ENCODE results near the gene PIP4K2A. TPM values are rescaled to one million over a fixed set of nuclear protein-coding genes. Genes with fewer than 3 reads are reported as not detected.

PIP4K2A gene
- total RNA-seq, 2 donors from 2014 or later = 167 to 205 TPM

- H3K9me3 ChIP-seq (ENCODE audit: control insufficient read depth, low read length, poor library complexity, severe bottlenecking) = no peaks in the 10 kb centered on the region
- peaks cover 68% of the 10 kb centered on the region for H3K4me1 Mint-ChIP-seq
- H3K27me3 Mint-ChIP-seq = no peaks in the 10 kb centered on the region
- H3K4me3 Mint-ChIP-seq = peak overlapping the region; percentile 89
- ATAC-seq (peak; percentile 77), DNase-seq (peak in 2 of 3 donors; percentile 17 to 38)
- peak overlapping the region; percentile 95 for H3K27ac Mint-ChIP-seq
- H3K36me3 Mint-ChIP-seq (ENCODE audit: low read depth) = no peaks in the 10 kb centered on the region
Measured at GRCh38 chr10:22682237-22683139, 31.9 kb downstream of the PIP4K2A start.

GRCh38 chr10:22681783-22682183, 32.6 kb downstream of the PIP4K2A start:
- no peaks in the 10 kb centered on the region for H3K9me3 ChIP-seq (ENCODE audit: control insufficient read depth, low read length, poor library complexity, severe bottlenecking)
- no peaks in the 10 kb centered on the region for H3K36me3 Mint-ChIP-seq (ENCODE audit: low read depth)
- peak overlapping the region; percentile 95 for H3K27ac Mint-ChIP-seq
- H3K4me3 Mint-ChIP-seq = peak overlapping the region; percentile 89
- peak; percentile 73 for ATAC-seq
- peaks cover 68% of the 10 kb centered on the region for H3K4me1 Mint-ChIP-seq
- DNase-seq = peak in 1 of 3 donors; percentile 36
- H3K27me3 Mint-ChIP-seq = no peaks in the 10 kb centered on the region

GRCh38 chr10:22681301-22681700, 33.1 kb downstream of the PIP4K2A start:
- H3K27ac Mint-ChIP-seq = peak overlapping the region; percentile 95
- H3K4me1 Mint-ChIP-seq = peaks cover 72% of the 10 kb centered on the region
- H3K27me3 Mint-ChIP-seq = no peaks in the 10 kb centered on the region
- H3K36me3 Mint-ChIP-seq (ENCODE audit: low read depth) = no peaks in the 10 kb centered on the region
- ATAC-seq (no peak), DNase-seq (no peak)
- H3K4me3 Mint-ChIP-seq = peak overlapping the region; percentile 31
- no peaks in the 10 kb centered on the region for H3K9me3 ChIP-seq (ENCODE audit: control insufficient read depth, low read length, poor library complexity, severe bottlenecking)

GRCh38 chr10:22679608-22680007, 34.8 kb downstream of the PIP4K2A start:
- peaks cover 69% of the 10 kb centered on the region for H3K4me1 Mint-ChIP-seq
- DNase-seq (no peak), ATAC-seq (no peak)
- no peaks in the 10 kb centered on the region for H3K36me3 Mint-ChIP-seq (ENCODE audit: low read depth)
- peak overlapping the region; percentile 44 for H3K4me3 Mint-ChIP-seq
- H3K9me3 ChIP-seq (ENCODE audit: control insufficient read depth, low read length, poor library complexity, severe bottlenecking) = no peaks in the 10 kb centered on the region
- H3K27ac Mint-ChIP-seq = peak overlapping the region; percentile 95
- H3K27me3 Mint-ChIP-seq = no peaks in the 10 kb centered on the region

- peak overlapping the region; percentile 95 for H3K27ac Mint-ChIP-seq
- no peaks in the 10 kb centered on the region for H3K27me3 Mint-ChIP-seq
- peak overlapping the region; percentile 62 for H3K4me3 Mint-ChIP-seq
- H3K9me3 ChIP-seq (ENCODE audit: control insufficient read depth, low read length, poor library complexity, severe bottlenecking) = no peaks in the 10 kb centered on the region
- no peaks in the 10 kb centered on the region for H3K36me3 Mint-ChIP-seq (ENCODE audit: low read depth)
- no peak for ATAC-seq
- peaks cover 67% of the 10 kb centered on the region for H3K4me1 Mint-ChIP-seq
- DNase-seq = no peak
Measured at GRCh38 chr10:22677333-22677732, 37.0 kb downstream of the PIP4K2A start.

GRCh38 chr10:22676435-22676834, 37.9 kb downstream of the PIP4K2A start:
- Mint-ChIP-seq H3K27ac (peak overlapping the region; percentile 95), H3K4me3 (peak overlapping the region; percentile 7), H3K27me3 (no peaks in the 10 kb centered on the region), H3K4me1 (peaks cover 70% of the 10 kb centered on the region), H3K36me3 (ENCODE audit: low read depth) (no peaks in the 10 kb centered on the region)
- no peak for DNase-seq
- no peak for ATAC-seq
- no peaks in the 10 kb centered on the region for H3K9me3 ChIP-seq (ENCODE audit: control insufficient read depth, low read length, poor library complexity, severe bottlenecking)

- no peaks in the 10 kb centered on the region for H3K9me3 ChIP-seq (ENCODE audit: control insufficient read depth, low read length, poor library complexity, severe bottlenecking)
- peaks cover 70% of the 10 kb centered on the region for H3K4me1 Mint-ChIP-seq
- no peaks in the 10 kb centered on the region for H3K36me3 Mint-ChIP-seq (ENCODE audit: low read depth)
- peak overlapping the region; percentile 95 for H3K27ac Mint-ChIP-seq
- H3K4me3 Mint-ChIP-seq = no peak overlapping the region
- H3K27me3 Mint-ChIP-seq = no peaks in the 10 kb centered on the region
- ATAC-seq (no peak), DNase-seq (no peak)
Measured at GRCh38 chr10:22674573-22674930, 39.8 kb downstream of the PIP4K2A start.

- Mint-ChIP-seq H3K36me3 (ENCODE audit: low read depth) (no peaks in the 10 kb centered on the region), H3K4me3 (peak overlapping the region; percentile 36), H3K27me3 (no peaks in the 10 kb centered on the region), H3K27ac (peak overlapping the region; percentile 90), H3K4me1 (peaks cover 70% of the 10 kb centered on the region)
- DNase-seq (no peak), ATAC-seq (no peak)
- H3K9me3 ChIP-seq (ENCODE audit: control insufficient read depth, low read length, poor library complexity, severe bottlenecking) = no peaks in the 10 kb centered on the region
Measured at GRCh38 chr10:22673785-22674572, 40.4 kb downstream of the PIP4K2A start.

GRCh38 chr10:22673091-22673392, 41.3 kb downstream of the PIP4K2A start:
- Mint-ChIP-seq H3K4me3 (peak overlapping the region; percentile 21), H3K36me3 (ENCODE audit: low read depth) (no peaks in the 10 kb centered on the region), H3K27ac (peak overlapping the region; percentile 90), H3K27me3 (no peaks in the 10 kb centered on the region), H3K4me1 (peaks cover 71% of the 10 kb centered on the region)
- no peaks in the 10 kb centered on the region for H3K9me3 ChIP-seq (ENCODE audit: control insufficient read depth, low read length, poor library complexity, severe bottlenecking)
- no peak for ATAC-seq
- no peak for DNase-seq

- Mint-ChIP-seq H3K4me1 (peaks cover 66% of the 10 kb centered on the region), H3K36me3 (ENCODE audit: low read depth) (no peaks in the 10 kb centered on the region), H3K27me3 (no peaks in the 10 kb centered on the region), H3K4me3 (peak overlapping the region; percentile 77), H3K27ac (peak overlapping the region; percentile 90)
- H3K9me3 ChIP-seq (ENCODE audit: control insufficient read depth, low read length, poor library complexity, severe bottlenecking) = no peaks in the 10 kb centered on the region
- no peak for ATAC-seq
- no peak for DNase-seq
Measured at GRCh38 chr10:22672319-22673090, 41.9 kb downstream of the PIP4K2A start.

GRCh38 chr10:22670788-22671187, 43.6 kb downstream of the PIP4K2A start:
- no peak overlapping the region for H3K4me3 Mint-ChIP-seq
- H3K36me3 Mint-ChIP-seq (ENCODE audit: low read depth) = no peaks in the 10 kb centered on the region
- H3K9me3 ChIP-seq (ENCODE audit: control insufficient read depth, low read length, poor library complexity, severe bottlenecking) = no peaks in the 10 kb centered on the region
- DNase-seq (no peak), ATAC-seq (no peak)
- peak overlapping the region; percentile 96 for H3K27ac Mint-ChIP-seq
- H3K27me3 Mint-ChIP-seq = no peaks in the 10 kb centered on the region
- H3K4me1 Mint-ChIP-seq = peaks cover 58% of the 10 kb centered on the region

- no peak for DNase-seq
- Mint-ChIP-seq H3K36me3 (ENCODE audit: low read depth) (no peaks in the 10 kb centered on the region), H3K4me3 (peak overlapping the region; percentile 78), H3K27ac (peak overlapping the region; percentile 96), H3K27me3 (no peaks in the 10 kb centered on the region), H3K4me1 (peaks cover 56% of the 10 kb centered on the region)
- H3K9me3 ChIP-seq (ENCODE audit: control insufficient read depth, low read length, poor library complexity, severe bottlenecking) = no peaks in the 10 kb centered on the region
- ATAC-seq = peak; percentile 25
Measured at GRCh38 chr10:22669163-22669711, 45.1 kb downstream of the PIP4K2A start.

- H3K27me3 Mint-ChIP-seq = no peaks in the 10 kb centered on the region
- ATAC-seq = peak; percentile 7
- H3K4me1 Mint-ChIP-seq = peaks cover 50% of the 10 kb centered on the region
- no peaks in the 10 kb centered on the region for H3K9me3 ChIP-seq (ENCODE audit: control insufficient read depth, low read length, poor library complexity, severe bottlenecking)
- peak overlapping the region; percentile 91 for H3K4me3 Mint-ChIP-seq
- H3K36me3 Mint-ChIP-seq (ENCODE audit: low read depth) = no peaks in the 10 kb centered on the region
- DNase-seq = no peak
- H3K27ac Mint-ChIP-seq = peak overlapping the region; percentile 96
Measured at GRCh38 chr10:22667093-22667480, 47.3 kb downstream of the PIP4K2A start.
